Measurements from ENCODE around the gene HLTF. TPM values are rescaled to one million over a fixed set of nuclear protein-coding genes. Genes with fewer than 3 reads are reported as not detected.

Gene HLTF
- total and polyA plus RNA-seq, 2 experiments from 2014 or later: 25.0 to 28.6 TPM

DNA sequence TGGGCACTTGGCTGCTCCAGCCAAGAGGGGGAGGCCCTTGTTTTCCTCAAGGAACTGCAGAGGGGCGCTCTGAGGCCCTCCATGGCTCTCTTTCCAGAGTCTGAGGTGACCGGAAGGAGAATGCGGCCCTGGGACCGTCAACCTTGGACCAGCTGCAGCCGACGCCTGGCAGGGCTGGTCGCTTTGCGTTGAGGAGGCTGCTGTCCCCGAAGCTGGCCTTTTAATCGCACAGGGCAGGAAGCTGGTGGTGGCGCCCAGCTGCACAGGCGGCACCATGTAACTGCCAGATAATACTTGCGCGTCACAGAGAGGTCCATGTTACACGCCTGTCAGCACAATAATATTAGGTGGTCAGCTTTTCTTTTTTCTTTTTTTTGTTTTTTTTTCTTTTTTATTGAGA, 875 bp upstream of the HLTF start:
- Histone ChIP-seq H3K4me1 (ENCODE audit: insufficient read depth) (no peaks in the 10 kb centered on the region), H3K4me3 (no peak overlapping the region), H3K9ac (no peak overlapping the region), H3K79me2 (ENCODE audit: insufficient read depth) (peaks cover 33% of the 10 kb centered on the region), H3K36me3 (ENCODE audit: low read depth) (no peaks in the 10 kb centered on the region; the same call in 1 of the 2 replicates), H3F3A (ENCODE audit: insufficient read depth) (no peaks in the 10 kb centered on the region), H3K27me3 (replicated peaks; ENCODE audit: insufficient read depth) (no peaks in the 10 kb centered on the region), H3K9me2 (ENCODE audit: insufficient read depth) (no peaks in the 10 kb centered on the region), H2AFZ (no peak overlapping the region), H4K20me1 (ENCODE audit: insufficient read depth) (no peaks in the 10 kb centered on the region), H3K9me3 (ENCODE audit: low read depth) (no peaks in the 10 kb centered on the region), H3K4me2 (ENCODE audit: unreplicated experiment) (no peak overlapping the region), H3K27ac (no peak overlapping the region)
- in situ Hi-C loops (cut with MboI): no loop called here
- TF ChIP-seq EZH2phosphoT487 (IDR thresholded peaks at IDR 0.05; ENCODE audit: insufficient read depth, low read depth) (no peak), EZH2 (IDR thresholded peaks at IDR 0.05; ENCODE audit: insufficient read depth, poor library complexity, severe bottlenecking) (no peak)
- 95 to 99% methylated on average over 15 of the region's 15 CpGs for WGBS, 2 experiments (ENCODE audit: low coverage in 1 of 2, low lambda C conversion rate in 2 of 2, missing lambda C conversion rate in 2 of 2)
- no peak for DNase-seq

DNA sequence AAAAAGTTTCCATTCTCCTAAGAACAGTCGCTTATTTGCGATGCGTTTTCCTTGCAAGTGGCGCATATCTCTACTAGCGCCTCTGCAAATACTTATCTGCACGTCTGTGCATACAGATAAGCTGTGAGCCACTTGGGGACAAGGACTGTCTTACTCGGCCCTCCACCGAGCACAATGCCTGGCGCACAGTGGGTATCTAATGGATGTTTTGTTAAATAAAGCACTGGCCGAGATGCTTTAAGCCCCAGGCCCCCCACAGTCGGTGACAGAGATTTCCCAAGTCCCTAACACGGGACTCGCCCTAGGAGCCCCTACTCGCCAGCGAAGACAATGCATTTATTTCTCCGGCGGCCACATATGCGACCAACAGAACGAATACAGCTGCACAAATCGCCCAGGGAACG, 503 bp downstream of the HLTF start:
- Histone ChIP-seq H3K27me3 (replicated peaks; ENCODE audit: insufficient read depth) (no peaks in the 10 kb centered on the region), H3K4me3 (peak overlapping the region; percentile 93), H4K20me1 (ENCODE audit: insufficient read depth) (no peaks in the 10 kb centered on the region), H3K36me3 (ENCODE audit: low read depth) (no peaks in the 10 kb centered on the region; the same call in 1 of the 2 replicates), H2AFZ (peak overlapping the region; percentile 96), H3K4me1 (ENCODE audit: insufficient read depth) (peaks cover 4% of the 10 kb centered on the region), H3K79me2 (ENCODE audit: insufficient read depth) (peaks cover 41% of the 10 kb centered on the region), H3K9me2 (ENCODE audit: insufficient read depth) (no peaks in the 10 kb centered on the region), H3K9me3 (ENCODE audit: low read depth) (no peaks in the 10 kb centered on the region), H3K4me2 (ENCODE audit: unreplicated experiment) (peak overlapping the region; percentile 82), H3K27ac (no peak overlapping the region), H3F3A (ENCODE audit: insufficient read depth) (no peaks in the 10 kb centered on the region), H3K9ac (peak overlapping the region; percentile 77)
- TF ChIP-seq EZH2 (IDR thresholded peaks at IDR 0.05; ENCODE audit: insufficient read depth, poor library complexity, severe bottlenecking): no peak
- no peak for TF ChIP-seq EZH2phosphoT487 (IDR thresholded peaks at IDR 0.05; ENCODE audit: insufficient read depth, low read depth)
- 1 to 2% methylated on average over 21 of the region's 21 CpGs for WGBS, 2 experiments (ENCODE audit: low coverage in 1 of 2, low lambda C conversion rate in 2 of 2, missing lambda C conversion rate in 2 of 2)
- peak; percentile 63 for DNase-seq
- in situ Hi-C loops (cut with MboI): no loop called here

DNA sequence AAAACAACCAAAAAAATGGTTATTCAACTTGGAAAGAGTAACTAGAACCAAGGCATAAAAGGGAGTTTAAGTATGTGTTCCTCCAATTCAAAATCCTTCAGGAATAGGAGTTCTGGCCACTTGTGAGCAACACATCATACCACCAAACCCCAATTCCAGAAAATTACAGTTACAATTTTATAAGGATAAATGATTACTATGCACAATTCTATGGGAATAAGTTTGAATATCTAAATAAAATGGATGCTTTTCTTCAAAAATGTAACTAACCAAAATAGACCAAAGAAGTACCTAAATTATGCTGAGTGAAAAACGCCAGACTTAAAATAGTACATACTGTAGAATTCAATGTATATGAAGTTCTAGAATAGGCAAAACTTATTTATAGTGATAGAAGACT, 4.6 kb downstream of the HLTF start:
- no peaks in the 10 kb centered on the region for H4K20me1 ChIP-seq (ENCODE audit: insufficient read depth)
- H3F3A ChIP-seq (ENCODE audit: insufficient read depth): peaks cover 4% of the 10 kb centered on the region; the same call in 1 of the 2 replicates
- no peak overlapping the region for H3K4me2 ChIP-seq (ENCODE audit: unreplicated experiment)
- H3K27ac ChIP-seq: no peak overlapping the region
- TF ChIP-seq EZH2 (IDR thresholded peaks at IDR 0.05; ENCODE audit: insufficient read depth, poor library complexity, severe bottlenecking): no peak
- no peak for TF ChIP-seq EZH2phosphoT487 (IDR thresholded peaks at IDR 0.05; ENCODE audit: insufficient read depth, low read depth)
- in situ Hi-C loops (cut with MboI): no loop called here
- peaks cover 19% of the 10 kb centered on the region for H3K4me1 ChIP-seq (ENCODE audit: insufficient read depth)
- H3K9me3 ChIP-seq (ENCODE audit: low read depth): no peaks in the 10 kb centered on the region
- no peaks in the 10 kb centered on the region; the same call in 1 of the 2 replicates for H3K36me3 ChIP-seq (ENCODE audit: low read depth)
- WGBS, 2 experiments (ENCODE audit: low coverage in 1 of 2, low lambda C conversion rate in 2 of 2, missing lambda C conversion rate in 2 of 2): 96 to 100% methylated on average over 1 of the region's 1 CpG
- H3K27me3 ChIP-seq (replicated peaks; ENCODE audit: insufficient read depth): no peaks in the 10 kb centered on the region
- H3K4me3 ChIP-seq: no peak overlapping the region
- H2AFZ ChIP-seq: no peak overlapping the region
- DNase-seq: no peak
- no peaks in the 10 kb centered on the region for H3K9me2 ChIP-seq (ENCODE audit: insufficient read depth)
- peaks cover 58% of the 10 kb centered on the region for H3K79me2 ChIP-seq (ENCODE audit: insufficient read depth)
- no peak overlapping the region for H3K9ac ChIP-seq

DNA sequence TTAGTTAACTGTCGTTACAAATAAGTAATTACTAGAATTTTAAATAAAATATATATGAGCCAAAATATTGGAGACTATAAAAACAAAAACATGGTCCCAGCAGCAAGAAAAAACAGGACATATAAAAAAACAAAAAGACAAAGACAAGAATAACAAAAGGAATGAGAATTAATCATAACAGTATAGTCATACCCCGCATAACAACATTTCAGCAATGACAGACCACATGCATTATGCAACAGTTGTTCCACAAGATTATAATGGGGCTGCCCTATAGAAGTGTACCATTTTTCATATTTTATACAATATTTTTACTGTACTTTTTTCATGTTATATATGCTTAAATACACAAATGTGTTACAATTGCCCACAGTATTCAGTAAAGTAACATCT, 5.6 kb downstream of the HLTF start:
- DNase-seq: peak; percentile 62
- no peak overlapping the region for H2AFZ ChIP-seq
- peaks cover 4% of the 10 kb centered on the region; the same call in 1 of the 2 replicates for H3F3A ChIP-seq (ENCODE audit: insufficient read depth)
- H3K4me2 ChIP-seq (ENCODE audit: unreplicated experiment): peak overlapping the region; percentile 50
- TF ChIP-seq EZH2phosphoT487 (IDR thresholded peaks at IDR 0.05; ENCODE audit: insufficient read depth, low read depth) (0 out of 2 replicates have a peak, but pooled peaks have one; percentile 75), EZH2 (IDR thresholded peaks at IDR 0.05; ENCODE audit: insufficient read depth, poor library complexity, severe bottlenecking) (no peak)
- in situ Hi-C loops (cut with MboI): no loop called here
- H3K36me3 ChIP-seq (ENCODE audit: low read depth): peaks cover under 1% of the 10 kb centered on the region
- WGBS, 2 experiments (ENCODE audit: low coverage in 1 of 2, low lambda C conversion rate in 2 of 2, missing lambda C conversion rate in 2 of 2): 71 to 80% methylated on average over 2 of the region's 2 CpGs
- no peaks in the 10 kb centered on the region for H3K27me3 ChIP-seq (replicated peaks; ENCODE audit: insufficient read depth)
- peaks cover 19% of the 10 kb centered on the region for H3K4me1 ChIP-seq (ENCODE audit: insufficient read depth)
- peak overlapping the region; percentile 44 for H3K27ac ChIP-seq
- no peaks in the 10 kb centered on the region for H4K20me1 ChIP-seq (ENCODE audit: insufficient read depth)
- no peaks in the 10 kb centered on the region for H3K9me3 ChIP-seq (ENCODE audit: low read depth)
- H3K79me2 ChIP-seq (ENCODE audit: insufficient read depth): peaks cover 58% of the 10 kb centered on the region
- no peak overlapping the region for H3K4me3 ChIP-seq
- H3K9me2 ChIP-seq (ENCODE audit: insufficient read depth): no peaks in the 10 kb centered on the region
- H3K9ac ChIP-seq: no peak overlapping the region
